ENCODE measurements around the gene IL11. TPM values are rescaled to one million over a fixed set of nuclear protein-coding genes. Genes with fewer than 3 reads are reported as not detected.

IL11 gene
- total RNA-seq, result 0.33 TPM in 1 of 2 replicates, not detected in the other

DNA sequence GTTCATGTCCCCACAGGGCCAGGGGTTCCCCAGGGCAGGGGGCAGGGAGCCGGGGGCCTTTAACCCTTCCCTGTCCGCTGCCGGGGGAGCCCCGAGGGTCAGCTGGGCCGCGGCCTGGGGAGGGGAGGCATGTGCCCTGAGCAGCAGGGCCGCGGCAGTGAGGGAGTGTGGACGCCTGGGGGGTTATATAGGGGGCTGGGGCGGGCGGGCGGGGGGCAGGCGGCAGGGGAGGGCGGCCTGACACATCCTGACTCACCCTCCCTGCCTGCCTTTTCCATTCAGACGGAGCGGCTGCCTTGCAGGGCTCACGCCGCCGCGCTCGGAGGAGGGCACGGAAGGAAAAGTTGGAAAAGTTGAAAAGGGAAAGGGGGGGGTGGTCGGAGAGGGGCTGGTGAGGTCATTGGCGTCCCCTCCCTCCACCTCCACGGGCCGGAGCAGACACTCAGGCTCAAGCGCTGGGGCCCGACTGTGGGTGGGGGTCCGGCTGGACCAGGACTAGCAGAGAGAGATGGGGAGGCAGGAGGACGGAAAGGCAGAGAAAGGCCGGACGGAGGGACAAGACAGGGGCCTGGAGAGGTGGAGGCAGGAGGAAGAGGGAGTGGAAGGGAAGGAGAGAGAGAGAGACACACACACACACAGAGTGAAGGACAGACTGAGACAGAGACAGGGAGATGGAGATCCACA is at the start of gene IL11:
Gene IL11, minus strand, starts transcription at position 159 of the 684 bp plus-strand sequence. Its CDS starts 153 bp downstream, at position 6.

DNA sequence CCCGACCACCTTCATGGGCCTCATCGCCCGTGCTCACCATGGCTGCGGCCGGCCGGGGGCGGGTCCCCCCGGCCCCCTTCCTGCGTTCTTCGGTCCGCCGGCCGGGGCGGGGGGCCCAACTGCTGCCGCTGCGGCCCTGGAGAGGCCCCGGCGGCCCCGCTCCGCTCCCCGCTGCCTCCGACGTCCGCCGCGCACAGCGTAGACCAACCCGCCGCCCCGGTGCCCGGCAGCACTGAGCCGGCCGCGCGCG is 37.2 kb upstream of the IL11 start, which contains the start of gene UBE2S:
Gene UBE2S, minus strand, starts transcription at position 239 of the 250 bp plus-strand sequence. Its CDS starts 199 bp downstream, at position 40.

GRCh38 chr19:55385724-55386492 is 15.6 kb upstream of the IL11 start, which contains the start of gene RPL28:
Gene RPL28 (plus strand): TSS chr19:55385932. CDS start chr19:55386358, 426 bp downstream.

GRCh38 chr19:55384131-55384919 is 14.1 kb upstream of the IL11 start, which contains the start of gene TMEM238:
Gene TMEM238 (minus strand): TSS chr19:55384292. CDS start chr19:55384259, 33 bp downstream.

DNA sequence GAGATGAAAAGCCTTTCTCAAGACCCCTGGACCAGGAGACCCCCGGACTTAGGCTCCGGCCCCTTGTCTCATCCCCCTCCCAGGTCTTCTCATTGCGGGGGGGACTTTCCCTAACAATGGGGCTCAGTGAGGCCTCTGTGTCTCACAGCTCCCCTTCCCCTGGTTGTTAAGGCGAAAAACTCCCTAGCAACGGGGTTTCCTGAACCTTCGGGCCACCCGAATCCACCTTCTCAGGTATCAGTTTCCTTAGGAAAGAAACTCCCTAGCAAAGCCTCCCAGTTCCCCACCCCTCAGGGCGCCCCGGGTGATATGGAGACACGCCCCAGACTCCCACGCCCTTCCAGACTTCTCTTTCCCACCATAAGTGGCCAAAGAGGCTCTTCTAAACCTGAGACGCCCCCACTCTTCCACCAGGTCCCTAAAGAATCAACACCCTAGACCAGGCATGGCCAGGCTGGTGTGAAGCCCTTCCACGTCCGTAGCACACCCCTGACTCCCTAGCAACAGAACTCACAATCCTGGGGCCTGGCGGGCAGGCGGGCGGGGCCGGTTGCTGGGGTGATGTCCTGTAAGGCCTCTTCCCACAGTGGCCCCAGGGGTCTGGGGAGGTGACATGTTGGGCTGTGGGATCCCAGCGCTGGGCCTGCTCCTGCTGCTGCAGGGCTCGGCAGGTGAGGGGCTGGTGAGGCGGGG is 6.1 kb upstream of the IL11 start, which contains the start of gene TMEM190:
Gene TMEM190, plus strand, starts transcription at position 586 of the 693 bp plus-strand sequence. Its CDS starts 28 bp downstream, at position 614.

GRCh38 chr19:55362990-55363716 is 7.1 kb downstream of the IL11 start, which contains the start of gene GARIN5B:
Gene GARIN5B (minus strand): TSS chr19:55363260. CDS start chr19:55363066, 194 bp downstream.

GRCh38 chr19:55354698-55355212 is 15.5 kb downstream of the IL11 start, which contains the start of gene COX6B2:
Gene COX6B2 (minus strand): TSS chr19:55354719. CDS start chr19:55354521, 198 bp downstream.

DNA sequence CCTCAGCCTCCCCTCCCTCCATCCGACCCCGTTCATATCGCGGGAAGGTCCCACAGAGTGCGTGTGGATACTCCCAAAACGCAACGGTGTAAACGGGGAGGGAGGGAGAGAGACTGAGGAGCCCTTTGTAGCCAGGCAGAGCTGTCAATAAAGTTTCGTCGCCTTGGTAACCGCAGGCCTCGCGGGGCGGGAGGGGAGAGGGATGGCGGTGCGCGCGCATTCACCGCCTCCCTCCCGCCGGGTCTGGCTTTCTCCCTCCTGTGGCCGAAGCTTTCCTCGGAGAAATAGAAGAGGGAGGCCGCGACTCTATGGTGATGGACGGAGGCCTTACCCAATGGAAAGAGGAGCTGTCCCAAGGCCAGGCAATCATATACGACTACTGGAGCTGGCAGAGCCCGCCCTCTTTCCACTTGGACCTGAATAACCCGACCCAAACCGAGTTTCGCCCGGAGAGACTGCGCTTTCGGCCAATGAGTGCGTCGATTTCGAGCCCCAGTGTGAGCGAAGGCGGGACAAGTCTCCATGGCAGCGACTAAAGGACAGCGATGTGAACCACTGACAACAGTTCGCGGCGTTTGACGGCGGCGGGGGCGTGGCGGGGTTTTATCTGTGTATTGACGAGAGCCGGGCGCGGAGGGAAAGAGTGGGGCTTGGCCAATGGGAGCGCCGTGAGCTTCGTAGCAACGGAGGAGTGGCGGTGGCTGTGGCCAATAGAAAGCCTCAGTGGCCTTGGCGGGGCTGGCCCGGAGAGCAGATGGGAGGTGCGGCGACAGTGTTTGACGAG is 31.0 kb downstream of the IL11 start, which contains the start of gene KMT5C:
Gene KMT5C, plus strand, starts transcription at position 772 of the 784 bp plus-strand sequence. CDS start 2,061 bp downstream, outside the sequence.

GRCh38 chr19:55325172-55325571 is 45.1 kb downstream of the IL11 start, which contains the start of gene TMEM150B:
Gene TMEM150B (minus strand): TSS chr19:55325341. CDS start chr19:55321036, 4,305 bp downstream.

Other genes with a start within 250 kb of the IL11 start
- gene TNNT1, start 221.3 kb downstream of the IL11 start, total RNA-seq, result not detected in 2 replicates
- gene TNNI3, start 212.7 kb downstream of the IL11 start, total RNA-seq, result not detected in 2 replicates
- gene DNAAF3, start 203.8 kb downstream of the IL11 start, total RNA-seq, result 0.33 and 0.38 TPM in 2 replicates
- gene SYT5, start 190.2 kb downstream of the IL11 start, total RNA-seq, result not detected in 2 replicates
- gene PTPRH, start 161.0 kb downstream of the IL11 start, total RNA-seq, result 0.48 and 0.65 TPM in 2 replicates
- gene TMEM86B, start 141.7 kb downstream of the IL11 start, total RNA-seq, result 2.0 and 2.4 TPM in 2 replicates
- 44.2 and 52.3 TPM in 2 replicates for gene PPP6R1, start 111.4 kb downstream of the IL11 start, total RNA-seq
- 30.4 and 37.2 TPM in 2 replicates for gene HSPBP1, start 90.4 kb downstream of the IL11 start, total RNA-seq
- gene BRSK1, start 86.5 kb downstream of the IL11 start, total RNA-seq, result 0.29 and 1.3 TPM in 2 replicates
- not detected in 2 replicates for gene TMEM150B, start 45.1 kb downstream of the IL11 start, total RNA-seq
- gene KMT5C, start 30.6 kb downstream of the IL11 start, total RNA-seq, result 5.6 and 9.8 TPM in 2 replicates
- gene COX6B2, start 15.7 kb downstream of the IL11 start, total RNA-seq, result not detected in 2 replicates
- gene GARIN5B, start 7.2 kb downstream of the IL11 start, total RNA-seq, result not detected in 2 replicates
- not detected in 2 replicates for gene TMEM190, start 6.4 kb upstream of the IL11 start, total RNA-seq
- 0.33 TPM in 1 of 2 replicates, not detected in the other for gene TMEM238, start 13.8 kb upstream of the IL11 start, total RNA-seq
- gene RPL28, start 15.5 kb upstream of the IL11 start, total RNA-seq, result 445 and 511 TPM in 2 replicates
- 106 and 121 TPM in 2 replicates for gene UBE2S, start 37.3 kb upstream of the IL11 start, total RNA-seq
- gene SHISA7, start 72.8 kb upstream of the IL11 start, total RNA-seq, result not detected in 2 replicates
- gene ISOC2, start 91.2 kb upstream of the IL11 start, total RNA-seq, result 60.9 and 67.6 TPM in 2 replicates
- gene C19orf85, start 94.3 kb upstream of the IL11 start, total RNA-seq, result not detected in 2 replicates
- gene ZNF628, start 106.2 kb upstream of the IL11 start, total RNA-seq, result 2.5 and 9.8 TPM in 2 replicates
- 10.7 and 15.7 TPM in 2 replicates for gene NAT14, start 114.7 kb upstream of the IL11 start, total RNA-seq
- gene SSC5D, start 118.0 kb upstream of the IL11 start, total RNA-seq, result 0.33 and 0.57 TPM in 2 replicates
- gene SBK2, start 166.7 kb upstream of the IL11 start, total RNA-seq, result not detected in 2 replicates
- under 0.01 and 0.10 TPM in 2 replicates for gene SBK3, start 175.1 kb upstream of the IL11 start, total RNA-seq
- gene ZNF579, start 210.4 kb upstream of the IL11 start, total RNA-seq, result 5.1 and 11.8 TPM in 2 replicates
- gene FIZ1, start 229.1 kb upstream of the IL11 start, total RNA-seq, result 3.9 and 4.9 TPM in 2 replicates
- 11.9 and 13.7 TPM in 2 replicates for gene ZNF524, start 229.8 kb upstream of the IL11 start, total RNA-seq
- 1.2 and 2.0 TPM in 2 replicates for gene ZNF865, start 235.2 kb upstream of the IL11 start, total RNA-seq

All from vein endothelial cell (primary cell).